GM12878 (cell line): ENCODE results near the gene MYCBPAP. TPM values are rescaled to one million over a fixed set of nuclear protein-coding genes. Genes with fewer than 3 reads are reported as not detected.

Experiments
- ATAC-seq: fragments of 200-7000 bp; cut with Tn5 transposase; 3 replicates; pipeline ENCODE4 v1.9.1; 2020; ENCODE audit warnings: mild to moderate bottlenecking, moderate library complexity
- BruUV-seq: library from RNA; stranded (reverse); fragments of 400-500 nt; replicated peaks from 2 replicates; lab custom pipeline; 2021; lab: Mats Ljungman, UMichigan
- CTCF ChIA-PET: fragments of 300-600 bp; sonication (Branson Sonifier 250); formaldehyde crosslinking; extraction: SDS; loops from one replicate; lab custom pipeline; 2021; ENCODE audit warnings: inconsistent platforms; lab: Yijun Ruan, JAX
- POLR2A ChIA-PET: fragments of 350-600 bp; formaldehyde crosslinking; extraction: SDS; loops from one replicate; lab custom pipeline; 2021; ENCODE audit warnings: inconsistent platforms; lab: Charles Lee
- RAD21 ChIA-PET: fragments of 300-600 bp; sonication (Branson Sonifier 250); formaldehyde crosslinking; loops from one replicate; lab custom pipeline; 2023; ENCODE audit warnings: antibody characterized with exemption; ENCODE audit not compliant: unreplicated experiment; lab: Charles Lee
- SMC1A ChIA-PET: fragments of 300-600 bp; sonication (Branson Sonifier 250); formaldehyde crosslinking; loops from one replicate; lab custom pipeline; 2023; ENCODE audit not compliant: unreplicated experiment, uncharacterized antibody; lab: Charles Lee
- DNase-seq: peaks from one replicate; pipeline ENCODE4 v3.0.0-alpha.2; 2011; ENCODE audit warnings: low read depth, low spot score
- FAIRE-seq: peaks from 3 replicates; lab custom pipeline; 2011; peaks lifted over from hg19 to GRCh38; lab: Jason Lieb, UNC
- H2AFZ ChIP-seq: 2 replicates; pipeline ENCODE4 v1.6.0; 2011; ENCODE audit warnings: low read depth, low read length, control low read depth; ENCODE audit not compliant: control insufficient read depth
- H3K27ac ChIP-seq: 2 replicates; pipeline ENCODE4 v1.5.1; 2011; ENCODE audit warnings: control low read depth; ENCODE audit not compliant: control insufficient read depth, insufficient read depth
- H3K27me3 ChIP-seq, 2 experiments: replicated peaks in 1 of 2; 2 replicates each; pipeline versions ENCODE4 v1.6.0 to v1.6.1; 2011; ENCODE audit warnings: low read length in 1 of 2; ENCODE audit not compliant: control insufficient read depth in 2 of 2, insufficient read depth in 2 of 2
- H3K36me3 ChIP-seq, 2 experiments: 2 replicates each; pipeline ENCODE4 v1.5.1; 2011; ENCODE audit warnings: low read length in 1 of 2; ENCODE audit not compliant: control insufficient read depth in 2 of 2, insufficient read depth in 2 of 2
- H3K4me1 ChIP-seq: 2 replicates; pipeline ENCODE4 v1.6.1; 2011; ENCODE audit warnings: mild to moderate bottlenecking, low read length, moderate library complexity, mixed read lengths; ENCODE audit not compliant: control insufficient read depth, insufficient read depth
- H3K4me2 ChIP-seq: 2 replicates; pipeline ENCODE4 v1.6.0; 2011; ENCODE audit warnings: control low read depth; ENCODE audit not compliant: control insufficient read depth, insufficient read depth
- H3K4me3 ChIP-seq: fragments of 200-600 bp; sonication (generic); 2 replicates; pipeline ENCODE4 v1.5.1; 2016
- H3K79me2 ChIP-seq: 2 replicates; pipeline ENCODE4 v1.6.0; 2011; ENCODE audit warnings: low read length; ENCODE audit not compliant: control insufficient read depth, insufficient read depth
- H3K9ac ChIP-seq: 2 replicates; pipeline ENCODE4 v1.8.0; 2011; ENCODE audit warnings: low read length, control low read depth, mixed read lengths; ENCODE audit not compliant: control insufficient read depth, insufficient read depth
- H3K9me3 ChIP-seq: replicated peaks from 3 replicates; pipeline ENCODE4 v1.5.1; 2011; ENCODE audit warnings: mild to moderate bottlenecking, low read length; ENCODE audit not compliant: control insufficient read depth, insufficient read depth
- H4K20me1 ChIP-seq: 2 replicates; pipeline ENCODE4 v1.6.0; 2011; ENCODE audit not compliant: control insufficient read depth, insufficient read depth
- MTA2 ChIP-seq: fragments of 450-650 bp; IDR thresholded peaks from 2 replicates; pipeline ENCODE4 v1.6.1; 2016; ENCODE audit warnings: low read depth, mild to moderate bottlenecking, moderate library complexity
- POLR2AphosphoS2 ChIP-seq: IDR thresholded peaks from 2 replicates; pipeline ENCODE4 v1.6.1; 2011; ENCODE audit warnings: low read depth, mild to moderate bottlenecking, low read length, improper control_type of control experiment, moderate library complexity
- RCOR1 ChIP-seq: conservative IDR thresholded peaks from 2 replicates; pipeline ENCODE4 v1.6.1; 2012; ENCODE audit warnings: low read depth, low read length, improper control_type of control experiment
- SP1 ChIP-seq: IDR thresholded peaks from one replicate; pipeline ENCODE4 v1.6.1; 2011; ENCODE audit warnings: low read depth, low read length
- SREBF2 ChIP-seq: IDR thresholded peaks from 2 replicates; pipeline ENCODE4 v1.6.1; 2012; ENCODE audit warnings: mild to moderate bottlenecking, low read length
- ZZZ3 ChIP-seq: IDR thresholded peaks from 2 replicates; pipeline ENCODE4 v1.6.1; 2011; ENCODE audit warnings: low read depth; ENCODE audit not compliant: control insufficient read depth, insufficient read length
- WGBS: methylation state at CpG from one replicate; pipeline ENCODE4 v1.1.6; 2016; ENCODE audit warnings: low lambda C conversion rate; ENCODE audit not compliant: insufficient replicate concordance, insufficient coverage; ENCODE audit errors: missing lambda C conversion rate; 5-methylcytosine and 5-hydroxymethylcytosine counted together
- in situ Hi-C: fragments of 300-500 bp; cut with MboI; formaldehyde crosslinking; loops from 9 replicates; pipeline ENCODE4 v1.14.3; 2018; ENCODE audit warnings: mixed read lengths
- intact Hi-C: fragments of 100-400 bp; cut with micrococcal nuclease; formaldehyde crosslinking; loops from one replicate; pipeline ENCODE4 v1.14.2; 2022; ENCODE audit not compliant: unreplicated experiment
- polyA plus RNA-seq, 11 experiments: library from polyadenylated mRNA; depleted of rRNA in 4 of 11; unstranded in 6 of 11; stranded (reverse) in 5 of 11; fragments of >200 nt; fragmentation: Nextera tagmentation in 4 of 11; fragmentation: Illumina TruSeq in 1 of 11; extraction: Ambion mirVana in 4 of 11; extraction: Trizol in 1 of 11; gene quantifications; 1 replicate in 1 of 11; 2 replicates in 10 of 11; pipeline versions ENCODE4 v1.2.1 to v1.2.3, GENCODE V29; 2011 to 2016; ENCODE audit warnings: inconsistent platforms in 2 of 11, missing spikeins in 2 of 11, low read depth in 1 of 11
- total RNA-seq, 4 experiments: library from RNA; depleted of rRNA in 3 of 4; stranded (reverse); fragments of >200 nt in 3 of 4; fragmentation: Illumina TruSeq in 1 of 4; extraction: Trizol in 1 of 4; gene quantifications; 2 replicates each; pipeline versions ENCODE4 v1.2.1 to v1.2.3, GENCODE V29; 2013 to 2021

MYCBPAP gene
- total and polyA plus RNA-seq, 10 of the 15 experiments (the other 5 are each of a cell fraction or from before 2014, with no cell fraction given): 0.23 to 2.7 (median 1.5) TPM

DNA sequence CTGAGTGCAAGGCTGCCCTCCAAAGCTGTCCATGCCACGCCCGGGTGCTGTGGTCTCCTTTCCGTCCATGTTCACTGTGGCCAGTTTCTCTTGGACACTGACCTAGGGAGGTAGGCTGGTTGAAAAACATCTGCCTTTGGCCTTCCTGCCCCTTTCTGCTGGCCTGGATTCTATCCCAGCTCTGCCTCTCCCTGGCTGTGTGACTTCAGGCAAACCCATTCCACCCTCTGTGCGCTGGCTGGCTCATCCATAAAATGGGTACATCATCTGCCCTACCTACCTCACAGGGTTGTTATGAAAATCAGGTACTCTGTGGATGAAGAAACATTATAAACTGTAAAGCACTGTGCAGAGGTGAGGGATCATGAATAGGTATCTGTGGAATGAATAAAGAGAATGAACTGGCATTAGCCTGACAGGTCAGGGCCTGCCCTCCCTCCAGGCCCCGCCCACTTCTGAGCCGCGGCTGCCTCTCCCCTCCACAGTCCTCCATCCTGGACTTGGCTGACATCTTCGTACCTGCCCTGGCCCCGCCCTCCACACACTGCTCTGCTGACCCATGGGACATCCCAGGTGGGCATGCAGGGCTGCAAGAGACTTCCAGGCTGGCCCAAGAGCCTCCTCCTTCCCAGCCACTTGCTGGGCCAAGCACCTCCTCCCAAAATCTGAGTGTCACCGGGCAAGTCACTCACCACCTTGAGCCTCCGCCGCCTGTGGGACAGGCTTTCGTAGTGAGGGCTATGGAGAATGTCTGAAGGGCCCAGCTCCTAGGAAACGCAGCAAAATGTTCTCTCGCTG, 31.7 kb downstream of the MYCBPAP start:
- H4K20me1 ChIP-seq: no peaks in the 10 kb centered on the region
- peaks cover 10% of the 10 kb centered on the region; the same call in 1 of the 2 replicates for H3K4me1 ChIP-seq
- TF ChIP-seq SREBF2 (no peak), ZZZ3 (no peak), RCOR1 (no peak), SP1 (no peak), MTA2 (no peak), POLR2AphosphoS2 (no peak)
- TF ChIP-seq, all 136 proteins: peak for 0
- Histone ChIP-seq H3K4me2 (no peak overlapping the region), H3K27me3 (no peaks in the 10 kb centered on the region), H3K36me3 (no peaks in the 10 kb centered on the region), H3K79me2 (no peaks in the 10 kb centered on the region), H2AFZ (no peak overlapping the region), H3K27ac (no peak overlapping the region), H3K9ac (no peak overlapping the region), H3K4me3 (no peak overlapping the region), H3K9me3 (no peaks in the 10 kb centered on the region)
- in situ Hi-C loops: loop anchor here (5.0 to 10.0 kb wide), 4 partner anchors 52 to 415 kb away; no protein-coding TSS in a partner anchor
- DNase-seq: no peak
- SMC1A ChIA-PET: no interaction called here
- 43% methylated on average over 15 of the region's 15 CpGs for WGBS
- intact Hi-C loops: loop anchor here (10.0 kb wide), 1 partner anchor 415 kb away; no protein-coding TSS in a partner anchor
- FAIRE-seq: no peak
- CTCF ChIA-PET: no interaction called here
- BruUV-seq: no TSS peak
- POLR2A ChIA-PET: no interaction called here
- ATAC-seq: no peak
- RAD21 ChIA-PET: interaction anchor here (1.1 kb wide), 1 partner anchor 61 kb away, joined by 3 read pairs; no protein-coding TSS in a partner anchor
